RPMI8226 (cell line): ENCODE measurements around the gene SEPHS2.
"Not testable (repeated sequence)": the region's sequence is repeated elsewhere in the genome, so short reads cannot be mapped to it uniquely, and the experiment has no call there.

Source experiments
- DNase-seq: peaks from one replicate; pipeline ENCODE4 v3.0.0-alpha.2; 2015

The SEPHS2 gene, protein sequence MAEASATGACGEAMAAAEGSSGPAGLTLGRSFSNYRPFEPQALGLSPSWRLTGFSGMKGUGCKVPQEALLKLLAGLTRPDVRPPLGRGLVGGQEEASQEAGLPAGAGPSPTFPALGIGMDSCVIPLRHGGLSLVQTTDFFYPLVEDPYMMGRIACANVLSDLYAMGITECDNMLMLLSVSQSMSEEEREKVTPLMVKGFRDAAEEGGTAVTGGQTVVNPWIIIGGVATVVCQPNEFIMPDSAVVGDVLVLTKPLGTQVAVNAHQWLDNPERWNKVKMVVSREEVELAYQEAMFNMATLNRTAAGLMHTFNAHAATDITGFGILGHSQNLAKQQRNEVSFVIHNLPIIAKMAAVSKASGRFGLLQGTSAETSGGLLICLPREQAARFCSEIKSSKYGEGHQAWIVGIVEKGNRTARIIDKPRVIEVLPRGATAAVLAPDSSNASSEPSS

DNA sequence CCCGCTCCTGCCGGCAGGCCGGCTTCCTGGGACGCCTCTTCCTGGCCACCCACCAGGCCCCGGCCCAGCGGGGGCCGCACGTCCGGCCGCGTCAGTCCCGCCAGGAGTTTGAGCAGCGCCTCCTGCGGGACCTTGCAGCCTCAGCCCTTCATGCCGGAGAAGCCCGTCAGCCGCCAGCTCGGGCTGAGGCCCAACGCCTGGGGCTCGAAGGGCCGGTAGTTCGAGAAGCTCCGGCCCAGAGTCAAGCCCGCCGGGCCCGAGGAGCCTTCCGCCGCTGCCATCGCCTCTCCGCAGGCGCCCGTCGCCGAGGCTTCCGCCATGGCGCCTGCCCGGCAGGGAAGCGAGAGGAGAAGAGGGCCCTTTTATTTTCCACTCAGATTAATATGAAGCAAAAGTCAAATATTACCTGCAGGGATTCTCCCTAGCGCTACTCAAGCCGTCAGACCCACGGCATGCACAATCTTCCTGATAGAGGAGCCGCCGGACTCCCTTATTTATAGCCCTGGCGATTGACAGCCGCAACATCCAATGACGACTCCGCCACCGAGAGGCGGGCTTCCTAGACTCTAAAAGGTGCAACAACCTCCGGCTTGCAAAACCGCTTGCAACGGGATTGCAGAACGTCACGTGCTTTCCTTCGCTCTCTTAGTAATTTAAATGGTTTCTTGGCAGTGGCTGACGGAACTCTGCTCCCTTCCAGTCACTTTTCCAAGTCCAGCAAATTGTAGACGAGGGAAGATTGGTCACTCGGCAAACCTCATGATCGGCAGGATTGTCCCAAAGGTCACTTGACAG, at the start of gene SEPHS2:
TSS of gene SEPHS2 (minus strand) at position 467 of the 795 bp plus-strand sequence. CDS start at position 320, 147 bp downstream.
- DNase-seq: peak; percentile 100

DNA sequence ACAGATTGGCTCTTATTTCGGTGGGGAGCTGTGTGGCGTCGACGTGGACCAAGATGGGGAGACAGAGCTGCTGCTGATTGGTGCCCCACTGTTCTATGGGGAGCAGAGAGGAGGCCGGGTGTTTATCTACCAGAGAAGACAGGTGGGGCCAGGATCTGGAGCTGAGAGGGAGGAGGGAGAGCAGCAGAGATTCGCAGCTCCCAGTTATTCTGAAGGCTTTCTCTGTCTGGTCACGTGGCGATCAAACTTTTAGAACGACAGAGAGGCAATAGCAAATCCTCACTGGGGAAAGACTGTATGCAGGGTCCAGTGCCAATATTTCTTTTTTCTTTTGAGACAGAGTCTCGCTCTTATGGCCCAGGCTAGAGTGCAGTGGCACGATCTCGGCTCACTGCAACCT, 49.0 kb upstream of the SEPHS2 start:
- DNase-seq: no peak

DNA sequence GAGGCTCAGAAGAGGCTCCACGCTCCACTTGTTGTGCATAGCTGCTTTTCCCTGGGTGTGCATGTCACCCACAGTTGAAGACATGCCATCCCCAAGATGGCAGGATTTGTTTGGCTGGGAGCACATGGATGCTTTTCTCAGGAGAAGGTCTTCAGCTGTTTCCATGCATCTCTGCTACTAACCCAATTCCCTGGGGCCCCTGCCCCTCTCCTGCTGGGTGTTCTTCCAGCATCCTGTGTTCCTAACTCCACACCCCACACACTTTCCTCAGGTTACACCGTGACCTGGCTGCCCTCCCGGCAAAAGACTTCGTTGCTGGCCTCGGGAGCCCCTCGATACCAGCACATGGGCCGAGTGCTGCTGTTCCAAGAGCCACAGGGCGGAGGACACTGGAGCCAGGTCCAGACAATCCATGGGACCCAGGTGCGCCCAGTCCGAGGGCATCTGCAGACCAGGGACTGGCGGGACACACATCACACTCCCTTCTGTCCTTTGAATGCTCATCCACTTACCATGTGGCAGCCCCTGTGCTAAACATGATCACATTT, 48.3 kb upstream of the SEPHS2 start:
- DNase-seq: no peak

DNA sequence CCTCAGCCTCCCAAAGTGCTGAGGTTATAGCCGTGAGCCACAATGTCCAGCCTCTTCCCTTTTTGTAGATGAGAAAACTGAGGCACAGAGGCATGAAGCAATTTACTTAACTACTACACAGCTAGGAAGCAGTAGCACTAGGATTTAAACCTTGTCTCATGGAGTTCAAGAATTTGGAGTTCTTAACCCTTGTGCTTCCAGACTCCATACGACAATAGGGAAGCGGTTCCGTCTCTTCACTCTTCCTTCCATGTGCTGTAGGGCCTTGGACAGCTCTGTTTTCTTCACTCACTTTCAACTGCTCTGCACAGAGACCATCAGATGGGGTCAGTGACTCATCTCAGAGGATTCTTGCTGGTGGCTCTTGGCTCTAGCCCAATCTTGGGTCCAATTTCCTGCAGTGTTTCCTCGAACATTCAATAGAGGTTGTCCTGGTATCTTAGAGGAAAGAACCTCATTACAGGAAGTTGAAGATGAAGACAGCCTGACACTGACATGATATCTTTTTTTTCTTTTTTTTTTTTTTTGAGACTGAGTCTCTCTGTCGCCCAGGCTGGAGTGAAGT, 46.2 kb upstream of the SEPHS2 start:
- DNase-seq: no peak

DNA sequence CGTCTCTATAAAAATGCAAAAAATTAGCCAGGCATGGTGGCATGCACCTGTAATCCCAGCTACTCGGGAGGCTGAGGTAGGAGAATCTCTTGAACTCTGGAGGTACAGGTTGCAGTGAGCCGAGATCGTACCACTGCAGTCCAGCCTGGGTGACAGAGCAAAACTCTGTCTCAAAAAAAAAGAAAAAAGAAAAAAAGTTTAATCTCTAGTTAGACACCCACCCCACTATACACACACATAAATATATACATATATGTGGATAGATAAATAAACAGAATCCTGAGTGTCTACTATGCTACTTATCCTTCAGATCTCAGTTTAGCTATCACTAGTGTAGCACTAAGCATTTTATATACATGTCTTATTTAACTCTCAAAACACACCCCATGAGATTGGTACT, 45.6 kb upstream of the SEPHS2 start:
- no peak for DNase-seq

DNA sequence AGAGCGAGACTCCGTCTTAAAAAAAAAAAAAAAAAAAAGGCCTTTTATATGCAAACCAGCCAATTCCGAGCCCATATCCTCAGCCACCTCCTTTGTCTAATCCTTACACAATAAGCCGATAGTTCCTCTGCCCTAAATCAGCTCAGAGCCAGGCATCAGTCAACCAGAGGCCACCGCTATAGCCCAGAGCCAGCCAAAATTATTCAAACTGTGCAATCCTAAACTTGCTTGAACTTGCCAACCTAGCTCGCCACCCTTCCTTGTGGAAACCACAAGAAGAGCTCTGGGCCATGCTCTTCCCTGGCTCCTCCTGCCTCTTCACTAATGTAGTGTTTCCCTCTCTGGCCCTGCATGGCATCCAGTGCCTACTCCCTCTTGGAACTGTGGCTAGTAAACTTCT, 44.5 kb upstream of the SEPHS2 start:
- DNase-seq: no peak

DNA sequence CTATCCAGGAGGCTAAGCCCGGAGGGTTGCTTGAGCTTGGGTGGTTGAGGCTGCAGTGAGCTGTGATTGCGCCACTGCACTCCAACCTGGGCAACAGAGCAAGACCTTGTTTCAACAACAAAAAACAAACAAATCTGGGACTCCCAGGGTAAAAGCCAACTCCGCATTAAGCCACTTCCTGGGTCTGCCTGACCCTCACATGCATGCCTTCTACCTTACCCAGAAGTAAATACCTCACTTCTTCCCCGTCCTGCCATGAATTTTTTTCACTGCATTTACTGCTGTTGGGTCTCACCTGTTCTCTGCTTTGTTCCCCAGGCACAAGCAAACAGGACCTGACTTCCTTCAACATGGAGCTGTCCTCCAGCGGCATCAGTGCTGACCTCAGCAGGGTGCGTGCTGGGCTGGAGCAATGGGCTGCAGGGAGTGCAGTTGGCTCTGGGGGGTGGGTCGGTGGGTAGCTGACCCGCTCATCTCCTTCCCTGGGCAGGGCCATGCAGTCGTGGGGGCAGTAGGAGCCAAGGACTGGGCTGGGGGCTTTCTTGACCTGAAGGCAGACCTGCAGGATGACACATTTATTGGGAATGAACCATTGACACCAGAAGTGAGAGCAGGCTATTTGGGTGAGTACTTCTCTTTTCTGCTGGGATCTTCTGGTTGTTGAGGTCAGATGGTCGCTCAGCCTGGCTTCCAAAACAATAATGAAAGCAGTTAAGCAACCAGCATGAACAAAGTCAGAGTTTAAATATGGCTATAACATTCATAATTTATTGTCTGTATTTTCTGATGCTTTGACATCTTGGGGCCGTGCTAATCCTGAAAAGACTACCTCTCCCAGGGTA, 43.3 kb upstream of the SEPHS2 start:
- DNase-seq: no peak

DNA sequence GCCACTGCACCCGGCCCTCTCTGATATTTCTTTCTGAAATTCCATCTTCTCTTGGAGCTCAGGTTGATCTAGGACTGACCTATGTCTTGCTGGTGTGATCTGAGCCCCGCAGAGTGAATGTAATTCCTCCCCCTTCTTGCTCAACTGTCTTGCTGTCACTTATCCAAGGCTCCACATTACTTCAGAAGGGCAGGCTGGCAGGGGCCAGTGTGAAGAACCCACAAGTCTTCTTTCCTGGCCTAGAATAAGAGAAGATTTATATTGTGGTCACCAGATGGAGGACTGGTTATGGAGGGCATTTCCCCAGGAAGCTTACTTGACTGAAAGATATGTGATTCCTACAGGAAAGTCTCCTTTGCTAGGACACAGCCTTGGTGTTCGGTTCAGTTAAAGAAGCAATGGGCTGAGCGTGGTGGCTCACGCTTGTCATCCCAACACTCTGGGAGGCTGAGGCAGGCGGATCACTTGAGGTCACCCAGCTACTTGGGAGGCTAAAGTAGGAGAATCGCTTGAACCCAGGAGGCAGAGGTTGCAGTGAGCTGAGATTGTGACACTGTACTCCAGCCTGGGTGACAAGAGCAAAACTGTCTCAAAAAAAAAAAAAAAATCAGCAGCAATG, 40.3 kb upstream of the SEPHS2 start:
- no peak for DNase-seq

DNA sequence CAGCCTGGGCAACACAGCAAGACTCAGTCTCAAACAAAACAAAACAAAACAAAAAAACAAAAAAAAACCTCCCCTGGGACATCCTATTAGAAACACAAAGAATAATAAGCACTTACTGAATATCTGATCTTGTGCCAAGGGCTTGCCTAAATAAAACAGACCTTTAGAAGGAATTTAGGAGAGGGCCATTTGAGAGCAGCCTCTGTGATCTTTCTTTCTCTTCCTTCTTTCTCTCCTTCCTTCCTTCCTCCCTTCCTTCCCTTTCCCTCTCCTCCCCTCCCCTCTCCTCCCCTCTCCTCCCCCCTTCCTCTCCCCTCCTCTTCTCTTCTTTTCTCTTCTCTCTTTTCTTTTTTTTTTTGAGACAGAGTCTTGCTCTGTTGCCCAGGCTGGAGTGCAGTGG, 39.2 kb upstream of the SEPHS2 start:
- DNase-seq: no peak

DNA sequence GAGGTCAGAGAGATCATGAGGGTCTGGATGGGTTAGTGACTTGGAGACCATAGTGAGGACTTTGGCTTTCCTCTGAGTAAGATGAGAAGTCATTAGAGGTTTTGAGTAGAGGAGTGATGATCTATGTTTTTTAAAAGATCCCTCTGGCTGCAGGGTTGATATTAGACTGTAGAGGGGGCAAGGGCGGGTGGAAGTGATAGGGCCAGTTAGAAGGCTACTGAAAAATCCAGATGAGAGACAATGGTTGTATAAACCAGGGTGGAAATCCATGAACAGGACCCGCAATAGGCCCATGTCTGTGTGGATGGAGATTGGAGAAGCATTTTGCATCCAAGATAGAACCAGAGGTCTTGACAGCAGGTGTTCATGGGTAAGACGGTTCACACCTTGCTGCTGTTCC, 36.7 kb upstream of the SEPHS2 start:
- DNase-seq: no peak

DNA sequence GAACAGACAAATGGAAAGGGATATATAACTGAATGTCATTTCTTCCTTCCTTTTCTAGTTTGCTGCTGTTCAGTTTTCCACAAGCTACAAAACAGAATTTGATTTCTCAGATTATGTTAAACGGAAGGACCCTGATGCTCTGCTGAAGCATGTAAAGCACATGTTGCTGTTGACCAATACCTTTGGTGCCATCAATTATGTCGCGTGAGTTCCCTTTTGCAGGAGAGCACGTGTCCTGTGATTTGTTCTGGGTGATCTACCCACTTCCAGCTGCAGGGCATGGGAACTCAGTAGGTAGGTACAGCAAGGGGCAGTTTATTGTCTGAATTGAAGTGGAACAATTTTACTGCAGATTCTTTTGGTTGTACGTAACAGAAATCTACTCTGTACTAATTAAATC, 35.7 kb upstream of the SEPHS2 start:
- no peak for DNase-seq

DNA sequence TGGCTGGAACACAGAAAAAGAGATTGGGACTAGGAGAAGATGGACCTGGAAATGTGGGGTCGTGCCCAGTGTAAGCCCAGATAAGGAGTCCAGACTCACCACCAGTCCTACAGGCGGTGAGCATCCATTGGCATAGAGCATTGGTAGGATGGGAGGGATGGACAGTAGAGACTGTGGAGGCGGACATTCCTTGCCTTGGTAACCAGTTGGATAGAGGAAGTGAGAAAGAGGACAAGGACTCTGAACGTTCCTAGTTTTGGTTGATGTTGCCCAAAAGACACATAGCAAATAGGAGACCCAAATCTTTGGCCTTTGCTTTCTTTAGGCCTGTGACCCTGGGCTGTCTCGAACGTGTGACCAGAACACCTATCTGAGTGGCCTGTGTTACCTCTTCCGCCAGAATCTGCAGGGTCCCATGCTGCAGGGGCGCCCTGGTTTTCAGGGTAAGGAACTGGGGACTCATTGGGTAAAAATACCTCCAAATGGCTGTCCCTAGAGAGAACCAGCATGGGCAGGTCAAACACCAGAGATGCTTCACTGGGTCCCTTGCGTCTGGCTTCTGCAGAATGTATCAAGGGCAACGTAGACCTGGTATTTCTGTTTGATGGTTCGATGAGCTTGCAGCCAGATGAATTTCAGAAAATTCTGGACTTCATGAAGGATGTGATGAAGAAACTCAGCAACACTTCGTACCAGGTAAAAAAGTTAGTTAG, 33.2 kb upstream of the SEPHS2 start:
- DNase-seq: no peak

DNA sequence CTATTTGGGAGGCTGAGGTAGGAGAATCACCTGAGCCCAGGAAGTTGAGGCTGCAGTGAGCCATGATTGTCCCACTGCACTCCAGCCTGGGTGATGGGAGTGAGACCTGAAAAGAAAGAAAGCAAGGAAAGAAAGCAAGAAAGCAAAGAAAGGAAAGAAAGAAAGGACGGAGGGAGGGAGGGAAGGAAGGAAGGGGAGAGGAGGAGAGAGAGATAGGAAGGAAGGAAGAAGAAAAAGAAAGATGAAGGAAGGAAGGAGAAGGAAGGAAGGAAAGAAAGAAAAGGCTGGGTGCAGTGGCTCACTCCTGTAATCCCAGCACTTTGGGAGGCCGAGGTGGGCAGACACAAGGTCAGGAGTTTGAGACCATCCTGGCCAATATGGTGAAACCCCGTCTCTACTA, 32.1 kb upstream of the SEPHS2 start:
- DNase-seq: not testable (repeated sequence)

DNA sequence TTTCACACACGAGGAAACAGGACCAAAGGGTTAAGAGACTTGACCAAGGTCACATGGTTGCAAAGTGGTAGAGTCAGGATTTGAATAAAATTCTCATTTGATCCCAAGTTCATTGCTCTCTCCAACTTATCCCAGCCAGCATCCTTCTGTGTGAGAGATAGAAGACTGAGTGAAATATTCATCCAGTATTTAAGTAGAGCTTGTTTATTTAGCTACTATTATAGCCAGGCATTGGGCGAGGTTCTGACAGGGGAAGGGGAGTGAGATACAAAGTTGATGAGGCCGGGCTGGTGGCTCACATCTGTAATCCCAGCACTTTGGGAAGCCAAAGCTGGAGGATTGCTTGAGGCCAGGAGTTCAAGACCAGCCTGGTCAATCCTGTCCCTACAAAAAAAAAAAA, 31.3 kb upstream of the SEPHS2 start:
- DNase-seq: no peak

DNA sequence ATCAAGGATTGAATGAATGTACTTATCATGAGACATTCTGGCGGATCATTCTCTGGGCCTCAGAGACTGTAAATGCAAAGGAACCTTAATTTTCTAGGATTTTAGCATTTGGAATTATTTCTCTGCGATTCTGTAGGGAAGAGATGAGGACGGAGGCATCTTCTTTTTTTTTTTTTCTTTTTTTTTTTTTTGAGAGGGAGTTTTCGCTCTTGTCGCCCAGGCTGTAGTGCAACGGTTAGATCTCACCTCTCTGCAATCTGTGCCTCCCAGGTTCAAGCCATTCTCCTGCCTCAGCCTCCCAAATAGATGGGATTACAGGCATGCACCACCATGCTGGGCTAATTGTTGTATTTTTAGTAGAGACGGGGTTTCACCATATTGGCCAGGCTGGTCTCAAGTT, 29.0 kb upstream of the SEPHS2 start:
- DNase-seq: no peak

DNA sequence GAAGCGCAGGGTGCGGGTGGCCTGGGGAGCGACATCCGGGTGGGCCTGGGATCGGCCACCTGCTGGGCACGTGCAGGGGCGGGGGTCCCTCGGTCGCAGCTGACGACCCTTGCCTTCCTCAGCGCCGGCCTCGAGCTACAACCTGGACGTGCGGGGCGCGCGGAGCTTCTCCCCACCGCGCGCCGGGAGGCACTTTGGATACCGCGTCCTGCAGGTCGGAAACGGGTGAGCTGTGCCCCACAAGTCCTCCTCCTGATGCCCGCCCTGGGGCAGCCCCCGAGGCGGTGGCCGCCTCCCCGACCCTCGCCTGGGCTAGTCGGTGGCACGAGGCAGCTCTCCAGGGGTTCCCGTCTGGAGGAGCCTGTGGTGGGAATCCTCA, 28.4 kb upstream of the SEPHS2 start:
- DNase-seq: no peak

DNA sequence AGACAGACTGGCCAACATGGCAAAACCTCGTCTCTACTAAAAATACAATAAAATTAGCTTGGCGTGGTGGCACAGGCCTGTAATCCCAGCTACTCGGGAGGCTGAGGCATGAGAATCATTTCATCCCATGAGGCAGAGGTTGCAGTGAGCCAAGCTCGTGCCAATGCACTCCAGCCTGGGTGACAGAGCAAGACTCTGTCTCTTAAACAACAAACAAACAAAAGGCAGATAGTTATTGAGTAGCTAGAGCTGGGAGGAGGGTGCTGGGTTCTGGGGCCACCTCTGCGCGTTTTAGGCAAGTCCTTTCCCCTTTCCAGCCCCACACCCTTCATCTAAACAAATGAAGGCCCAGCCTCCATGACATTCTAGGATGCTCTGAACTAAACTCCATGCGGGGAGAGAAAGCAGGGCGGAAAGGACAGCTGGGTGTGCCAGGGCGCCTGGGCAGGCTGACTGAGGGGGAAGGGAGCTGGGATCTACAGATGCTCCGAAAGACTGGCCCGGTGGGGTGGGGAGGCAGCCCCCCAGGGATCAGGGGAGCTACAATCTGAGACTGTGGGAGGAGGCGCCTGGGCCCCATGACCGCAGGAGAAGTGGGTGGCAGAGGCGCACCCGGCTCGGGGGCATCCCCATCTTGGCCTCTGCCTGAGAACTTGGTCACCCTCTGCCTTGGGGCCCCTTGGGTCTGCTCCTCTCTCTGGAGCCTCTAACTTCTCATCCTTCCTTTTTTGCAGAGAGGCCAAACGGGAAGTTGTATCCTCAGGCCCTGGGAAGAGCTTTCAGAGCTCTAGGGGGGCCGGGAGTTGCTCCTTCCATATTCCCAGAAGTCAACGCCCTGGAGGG, 27.8 kb upstream of the SEPHS2 start:
- no peak for DNase-seq

DNA sequence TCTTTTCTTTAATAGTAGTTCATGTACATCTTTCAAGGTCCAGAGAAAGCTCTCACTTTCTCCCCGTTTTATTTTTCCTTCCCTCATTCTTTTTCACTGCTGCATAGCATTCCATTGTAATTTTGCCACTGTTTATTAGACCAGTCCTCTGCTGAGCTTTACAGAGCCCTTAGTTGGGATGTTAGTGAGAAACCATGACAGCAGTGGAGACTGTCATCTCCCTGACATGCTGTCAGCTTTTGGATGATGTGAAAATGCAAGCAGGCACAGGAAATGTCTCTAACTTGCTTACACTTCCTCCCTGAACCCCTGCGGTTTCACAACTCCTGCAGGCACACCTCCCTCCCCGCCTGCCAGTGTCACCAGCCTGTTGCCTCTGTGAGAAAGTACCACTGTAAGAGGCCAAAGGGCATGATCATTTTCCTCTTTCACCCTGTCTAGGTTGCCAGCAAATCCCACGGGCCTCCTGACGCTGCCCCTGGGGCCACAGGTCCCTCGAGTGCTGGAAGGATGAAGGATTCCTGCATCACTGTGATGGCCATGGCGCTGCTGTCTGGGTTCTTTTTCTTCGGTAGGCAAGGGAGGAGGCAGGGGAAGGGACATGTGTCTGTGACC, 26.8 kb upstream of the SEPHS2 start, which contains the start of gene ITGAL:
TSS of gene ITGAL (plus strand) at position 415 of the 615 bp plus-strand sequence. CDS start at position 511, 96 bp downstream.
- peak; percentile 90 for DNase-seq

DNA sequence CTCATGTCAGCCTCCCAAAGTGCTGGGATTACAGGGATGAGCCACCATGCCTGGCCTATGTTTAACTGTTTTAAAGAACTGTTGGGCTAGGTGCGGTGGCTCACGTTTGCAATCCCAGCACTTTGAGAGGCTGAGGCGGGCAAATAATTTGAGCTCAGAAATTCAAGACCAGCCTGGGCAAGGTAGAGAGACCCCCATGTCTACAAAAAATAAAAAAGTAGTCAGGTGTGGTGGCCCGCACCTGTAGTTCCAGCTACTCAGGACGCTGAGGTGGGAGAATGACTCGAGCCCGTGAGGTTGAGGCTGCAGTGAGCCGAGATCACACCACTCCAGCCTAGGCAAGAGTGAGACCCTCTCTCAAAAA, 24.9 kb upstream of the SEPHS2 start:
- no peak for DNase-seq

DNA sequence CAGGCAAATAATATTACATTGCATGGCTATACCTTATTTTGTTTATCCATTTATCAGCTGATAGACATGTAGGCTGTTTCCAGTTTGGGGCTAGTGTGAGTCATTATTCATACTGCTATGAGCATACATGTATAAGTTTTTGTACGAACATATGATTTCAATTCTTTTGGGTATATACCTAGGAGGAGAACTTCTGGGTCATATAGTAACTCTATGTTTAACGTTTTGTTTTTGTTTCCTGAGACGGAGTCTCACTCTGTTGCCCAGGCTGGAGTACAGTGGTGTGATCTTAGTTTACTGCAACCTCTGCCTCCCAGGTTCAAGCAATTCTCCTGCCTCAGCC, 24.5 kb upstream of the SEPHS2 start:
- no peak for DNase-seq
